ENCODE measurements around the gene RPE65.

Gene RPE65

GRCh38 chr1:68449901-68450300 is at the start of gene RPE65:
RPE65 (minus strand) TSS chr1:68449954; CDS start chr1:68449905, 49 bp downstream.
- H3K4me1 Mint-ChIP-seq: peaks cover 23% of the 10 kb centered on the region
- no peak for DNase-seq
- no peaks in the 10 kb centered on the region for H3K27me3 Mint-ChIP-seq (ENCODE audit: low read depth, poor library complexity)
- no peak within 1 kb of the TSS for H3K4me3 Mint-ChIP-seq
- TF ChIP-seq, protein P1, sequence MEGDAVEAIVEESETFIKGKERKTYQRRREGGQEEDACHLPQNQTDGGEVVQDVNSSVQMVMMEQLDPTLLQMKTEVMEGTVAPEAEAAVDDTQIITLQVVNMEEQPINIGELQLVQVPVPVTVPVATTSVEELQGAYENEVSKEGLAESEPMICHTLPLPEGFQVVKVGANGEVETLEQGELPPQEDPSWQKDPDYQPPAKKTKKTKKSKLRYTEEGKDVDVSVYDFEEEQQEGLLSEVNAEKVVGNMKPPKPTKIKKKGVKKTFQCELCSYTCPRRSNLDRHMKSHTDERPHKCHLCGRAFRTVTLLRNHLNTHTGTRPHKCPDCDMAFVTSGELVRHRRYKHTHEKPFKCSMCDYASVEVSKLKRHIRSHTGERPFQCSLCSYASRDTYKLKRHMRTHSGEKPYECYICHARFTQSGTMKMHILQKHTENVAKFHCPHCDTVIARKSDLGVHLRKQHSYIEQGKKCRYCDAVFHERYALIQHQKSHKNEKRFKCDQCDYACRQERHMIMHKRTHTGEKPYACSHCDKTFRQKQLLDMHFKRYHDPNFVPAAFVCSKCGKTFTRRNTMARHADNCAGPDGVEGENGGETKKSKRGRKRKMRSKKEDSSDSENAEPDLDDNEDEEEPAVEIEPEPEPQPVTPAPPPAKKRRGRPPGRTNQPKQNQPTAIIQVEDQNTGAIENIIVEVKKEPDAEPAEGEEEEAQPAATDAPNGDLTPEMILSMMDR (IDR thresholded peaks at IDR 0.05): no peak
- H3K36me3 Mint-ChIP-seq (ENCODE audit: low read depth): no peaks in the 10 kb centered on the region
- no peaks in the 10 kb centered on the region for H3K9me3 Mint-ChIP-seq
- H3K27ac Mint-ChIP-seq: no peak within 1 kb of the TSS

GRCh38 chr1:68497358-68497698 is 47.6 kb upstream of the RPE65 start:
- Mint-ChIP-seq H3K4me3 (peak overlapping the region; percentile 96), H3K27me3 (ENCODE audit: low read depth, poor library complexity) (peaks cover 3% of the 10 kb centered on the region), H3K4me1 (peaks cover 34% of the 10 kb centered on the region), H3K9me3 (peaks cover 25% of the 10 kb centered on the region), H3K27ac (no peak overlapping the region), H3K36me3 (ENCODE audit: low read depth) (peaks cover 15% of the 10 kb centered on the region)
- TF ChIP-seq, protein P1 (IDR thresholded peaks at IDR 0.05): no peak
- DNase-seq: no peak

DNA sequence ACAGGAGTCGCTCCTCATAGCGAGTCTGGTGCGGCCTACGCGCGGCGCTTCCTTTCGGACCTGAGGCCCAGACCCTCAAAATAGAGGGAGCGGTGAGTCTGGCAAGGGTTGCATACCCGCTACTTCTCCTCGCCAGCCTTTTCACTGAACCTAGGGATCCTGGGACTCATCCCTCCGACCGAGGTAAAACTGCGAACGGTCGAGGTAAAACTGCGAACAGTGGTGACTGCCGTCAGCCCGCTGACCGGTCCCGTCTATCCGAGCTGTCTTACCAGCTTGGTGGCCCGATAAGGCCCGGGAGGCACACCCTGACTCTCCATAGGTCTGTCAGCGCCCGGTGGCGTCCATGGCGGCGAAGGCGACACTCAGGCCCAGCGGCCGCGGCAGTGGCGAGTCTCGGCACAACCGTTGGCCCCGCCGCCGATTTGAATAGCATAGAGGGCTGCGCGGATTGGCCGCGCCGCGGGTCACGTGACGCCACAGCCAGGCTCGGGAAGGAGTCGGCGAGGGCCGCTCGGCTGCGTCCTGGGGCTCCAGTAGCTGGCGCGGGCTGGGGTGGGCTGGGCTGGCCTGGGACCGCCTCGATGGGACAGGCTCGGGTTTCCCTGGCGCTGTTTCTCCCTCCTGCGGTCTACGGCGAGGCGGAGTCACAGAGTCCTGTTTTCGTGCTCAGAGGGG is 47.1 kb upstream of the RPE65 start, which contains the start of gene DEPDC1:
TSS of gene DEPDC1 (minus strand) at position 403 of the 678 bp plus-strand sequence. CDS start at position 320, 83 bp downstream.
- H3K27ac Mint-ChIP-seq: peak within 1 kb of the TSS; percentile 96
- TF ChIP-seq, protein P1 (IDR thresholded peaks at IDR 0.05): no peak

DNA sequence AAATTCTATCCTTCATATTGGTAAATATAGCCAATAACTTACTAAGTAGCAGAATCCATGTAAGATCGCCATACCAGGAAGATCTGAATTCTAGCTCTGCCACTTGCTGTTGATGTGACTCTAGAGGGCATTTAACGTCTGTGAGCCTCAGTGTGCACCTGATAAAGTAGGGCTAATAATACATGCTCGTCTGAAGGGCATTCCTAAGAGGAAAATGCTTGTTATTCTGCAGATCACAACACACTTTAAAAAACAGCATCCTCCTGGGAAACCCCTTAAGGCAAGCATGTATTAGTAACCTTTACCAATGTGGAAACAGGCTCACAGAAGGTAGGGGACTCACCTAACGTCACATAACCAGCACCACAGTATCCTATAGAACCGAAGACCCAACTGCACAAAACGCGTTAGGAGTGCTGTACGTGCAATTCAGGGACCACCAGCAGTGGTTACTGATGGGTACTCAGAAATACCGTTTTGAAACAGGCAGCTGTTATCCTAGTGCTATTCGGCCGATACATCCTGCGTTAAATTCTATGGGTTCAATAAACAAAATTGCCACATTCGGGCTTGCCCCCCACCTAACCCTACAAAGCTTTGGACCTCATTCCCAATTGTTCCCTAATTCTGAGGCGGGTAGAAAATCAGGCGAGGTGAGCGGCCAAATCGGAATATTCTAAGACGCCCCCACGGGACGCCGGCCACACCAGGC is 46.4 kb upstream of the RPE65 start:
- Mint-ChIP-seq H3K4me3 (peak overlapping the region; percentile 96), H3K27me3 (ENCODE audit: low read depth, poor library complexity) (no peaks in the 10 kb centered on the region), H3K36me3 (ENCODE audit: low read depth) (peaks cover 27% of the 10 kb centered on the region), H3K27ac (peak overlapping the region; percentile 85), H3K4me1 (peaks cover 35% of the 10 kb centered on the region), H3K9me3 (peaks cover 15% of the 10 kb centered on the region)
- DNase-seq: no peak
- TF ChIP-seq, protein P1 (IDR thresholded peaks at IDR 0.05): no peak

More for the DNA sequence above, 47.1 kb upstream of the RPE65 start, which contains the start of gene DEPDC1:
- peaks cover 20% of the 10 kb centered on the region for H3K36me3 Mint-ChIP-seq (ENCODE audit: low read depth)
- peaks cover 35% of the 10 kb centered on the region for H3K4me1 Mint-ChIP-seq
- DNase-seq: peak; percentile 98
- H3K27me3 Mint-ChIP-seq (ENCODE audit: low read depth, poor library complexity): peaks cover 3% of the 10 kb centered on the region
- H3K4me3 Mint-ChIP-seq: peak within 1 kb of the TSS; percentile 96
- H3K9me3 Mint-ChIP-seq: peaks cover 20% of the 10 kb centered on the region

GRCh38 chr1:68495532-68495931 is 45.8 kb upstream of the RPE65 start:
- Mint-ChIP-seq H3K4me3 (peak overlapping the region; percentile 96), H3K27ac (no peak overlapping the region), H3K36me3 (ENCODE audit: low read depth) (peaks cover 33% of the 10 kb centered on the region), H3K4me1 (peaks cover 35% of the 10 kb centered on the region), H3K27me3 (ENCODE audit: low read depth, poor library complexity) (no peaks in the 10 kb centered on the region), H3K9me3 (peaks cover 11% of the 10 kb centered on the region)
- TF ChIP-seq, protein P1 (IDR thresholded peaks at IDR 0.05): no peak
- no peak for DNase-seq
